BE2C (cell line): ENCODE data around the gene PRRT3.

Experiments used
- DNase-seq: peaks from one replicate; pipeline ENCODE4 v3.0.0-alpha.2; 2020
- H3K27me3 ChIP-seq: fragments of 250-450 bp; sonication (Bioruptor Pico); 2 replicates; pipeline ENCODE4 v1.5.1; 2020; ENCODE audit warnings: mild to moderate bottlenecking
- H3K36me3 ChIP-seq: fragments of 250-450 bp; sonication (Bioruptor Pico); 2 replicates; pipeline ENCODE4 v1.5.1; 2020; ENCODE audit warnings: mild to moderate bottlenecking
- H3K4me1 ChIP-seq: fragments of 250-450 bp; sonication (Bioruptor Pico); 2 replicates; pipeline ENCODE4 v1.5.1; 2020
- H3K4me3 ChIP-seq: 2 replicates; pipeline ENCODE4 v1.5.1; 2011; ENCODE audit warnings: low read depth, low read length
- H3K9me3 ChIP-seq: fragments of 250-450 bp; sonication (Bioruptor Pico); 2 replicates; pipeline ENCODE4 v1.5.1; 2020
- TF ChIP-seq, protein P1 (sequence below): IDR thresholded peaks from 2 replicates; pipeline ENCODE4 v1.5.1; 2012; ENCODE audit warnings: mild to moderate bottlenecking, low read depth, low read length

PRRT3 gene

DNA sequence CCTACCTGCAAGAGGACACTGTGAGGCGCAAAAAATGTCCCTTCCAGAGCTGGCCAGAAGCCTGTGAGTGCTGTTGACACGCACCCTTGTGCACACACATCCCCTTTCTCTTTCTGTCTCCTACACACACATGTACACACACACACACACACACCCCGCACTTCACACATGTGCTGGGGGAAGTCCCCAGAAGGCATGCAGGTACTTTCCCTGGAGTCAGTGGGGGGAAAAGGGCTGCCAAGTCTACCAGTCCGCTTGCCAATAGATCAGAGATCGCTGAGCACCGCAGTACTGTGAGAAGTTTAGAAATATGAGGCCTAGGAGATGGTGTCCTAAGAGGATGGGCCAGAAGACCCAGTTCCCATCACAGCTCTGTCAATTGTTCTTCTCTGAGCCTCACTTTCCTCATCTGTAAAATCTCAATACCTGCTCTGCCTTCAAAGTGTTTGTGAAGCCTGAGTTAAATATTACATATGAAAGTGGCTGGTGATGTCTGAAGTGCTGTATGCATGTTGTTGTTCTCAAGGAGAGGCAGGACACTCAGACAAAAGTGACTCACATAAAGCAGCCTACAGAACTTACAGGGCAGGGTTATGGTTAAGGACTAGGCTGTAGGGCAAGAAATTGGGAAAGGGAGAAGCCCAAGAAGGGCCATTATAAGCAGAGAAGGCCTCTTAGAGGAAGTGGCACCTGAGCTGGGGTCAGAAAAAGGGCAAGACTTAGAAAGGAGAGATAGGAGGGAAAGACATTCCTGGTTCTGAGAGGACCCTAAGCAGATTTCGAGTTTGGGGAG, 42.8 kb downstream of the PRRT3 start:
- no peaks in the 10 kb centered on the region for H3K4me1 ChIP-seq
- no peak for DNase-seq
- TF ChIP-seq, protein P1, sequence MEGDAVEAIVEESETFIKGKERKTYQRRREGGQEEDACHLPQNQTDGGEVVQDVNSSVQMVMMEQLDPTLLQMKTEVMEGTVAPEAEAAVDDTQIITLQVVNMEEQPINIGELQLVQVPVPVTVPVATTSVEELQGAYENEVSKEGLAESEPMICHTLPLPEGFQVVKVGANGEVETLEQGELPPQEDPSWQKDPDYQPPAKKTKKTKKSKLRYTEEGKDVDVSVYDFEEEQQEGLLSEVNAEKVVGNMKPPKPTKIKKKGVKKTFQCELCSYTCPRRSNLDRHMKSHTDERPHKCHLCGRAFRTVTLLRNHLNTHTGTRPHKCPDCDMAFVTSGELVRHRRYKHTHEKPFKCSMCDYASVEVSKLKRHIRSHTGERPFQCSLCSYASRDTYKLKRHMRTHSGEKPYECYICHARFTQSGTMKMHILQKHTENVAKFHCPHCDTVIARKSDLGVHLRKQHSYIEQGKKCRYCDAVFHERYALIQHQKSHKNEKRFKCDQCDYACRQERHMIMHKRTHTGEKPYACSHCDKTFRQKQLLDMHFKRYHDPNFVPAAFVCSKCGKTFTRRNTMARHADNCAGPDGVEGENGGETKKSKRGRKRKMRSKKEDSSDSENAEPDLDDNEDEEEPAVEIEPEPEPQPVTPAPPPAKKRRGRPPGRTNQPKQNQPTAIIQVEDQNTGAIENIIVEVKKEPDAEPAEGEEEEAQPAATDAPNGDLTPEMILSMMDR, result no peak

DNA sequence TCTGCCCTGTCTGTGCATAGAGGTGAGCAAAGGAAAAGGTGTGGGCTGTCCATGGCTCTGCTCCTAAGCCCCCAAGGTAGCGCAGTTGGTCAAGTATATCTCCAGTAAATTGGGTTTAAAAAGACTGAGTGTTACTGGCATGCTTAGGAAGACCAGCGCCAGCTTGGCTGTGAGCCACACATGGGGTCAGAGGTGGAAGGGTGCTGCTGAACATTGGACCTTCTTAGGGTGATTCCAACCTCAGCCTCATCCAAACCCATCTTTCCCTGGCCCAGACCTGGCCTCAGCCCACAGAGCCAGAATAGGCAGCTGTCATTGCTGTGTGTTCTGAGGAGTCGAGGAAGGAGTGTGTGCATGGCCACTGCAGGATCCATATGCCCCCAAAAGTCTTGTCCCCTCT, 43.9 kb downstream of the PRRT3 start:
- Histone ChIP-seq H3K4me1 (no peaks in the 10 kb centered on the region), H3K36me3 (no peaks in the 10 kb centered on the region), H3K9me3 (no peaks in the 10 kb centered on the region), H3K4me3 (no peak overlapping the region), H3K27me3 (no peaks in the 10 kb centered on the region)
- DNase-seq, result no peak
- TF ChIP-seq, protein P1, result no peak

More for the DNA sequence above, 42.8 kb downstream of the PRRT3 start:
- Histone ChIP-seq H3K4me3 (no peak overlapping the region), H3K36me3 (no peaks in the 10 kb centered on the region), H3K9me3 (no peaks in the 10 kb centered on the region), H3K27me3 (no peaks in the 10 kb centered on the region)

DNA sequence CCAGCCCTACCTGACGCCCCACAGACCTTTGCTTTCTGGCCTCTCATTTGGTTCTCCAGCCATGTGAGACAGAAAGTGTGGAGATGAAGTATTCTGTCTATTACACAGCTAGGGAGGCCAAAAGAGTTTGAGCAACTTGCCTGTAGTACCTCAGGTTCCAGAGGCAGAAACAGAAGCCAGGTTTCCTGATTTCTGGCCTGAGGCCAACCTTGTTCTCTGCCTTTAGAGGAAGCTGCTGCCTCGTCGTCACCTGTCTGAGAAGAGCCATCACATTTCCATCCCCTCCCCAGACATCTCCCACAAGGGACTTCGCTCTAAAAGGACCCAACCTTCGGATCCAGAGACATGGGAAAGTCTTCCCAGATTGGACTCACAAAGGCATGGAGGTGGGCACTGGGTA, 45.7 kb downstream of the PRRT3 start:
- H3K9me3 ChIP-seq, result no peaks in the 10 kb centered on the region
- no peaks in the 10 kb centered on the region for H3K4me1 ChIP-seq
- DNase-seq, result no peak
- TF ChIP-seq, protein P1, result no peak
- H3K27me3 ChIP-seq, result no peaks in the 10 kb centered on the region
- H3K4me3 ChIP-seq, result no peak overlapping the region
- no peaks in the 10 kb centered on the region for H3K36me3 ChIP-seq

DNA sequence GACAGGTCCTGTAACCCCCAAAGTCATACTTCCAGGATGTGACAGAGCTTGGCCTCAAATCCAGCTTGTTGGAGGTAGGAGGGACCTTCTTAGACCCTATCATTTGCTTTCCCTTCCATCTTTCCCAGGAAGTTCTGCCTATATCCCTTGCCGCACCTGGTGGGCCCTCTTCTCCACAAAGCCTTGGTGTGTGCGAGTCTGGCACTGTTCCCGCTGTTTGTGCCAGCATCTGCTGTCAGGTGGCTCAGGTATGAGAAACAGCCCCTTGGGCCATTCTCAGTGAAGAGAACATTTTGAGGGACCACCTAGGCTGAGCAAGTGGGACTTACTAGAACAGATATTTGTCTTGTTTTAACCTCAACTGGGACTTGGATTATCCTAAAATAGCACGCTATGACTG, 48.3 kb downstream of the PRRT3 start:
- TF ChIP-seq, protein P1, result no peak
- Histone ChIP-seq H3K27me3 (no peaks in the 10 kb centered on the region), H3K9me3 (no peaks in the 10 kb centered on the region), H3K4me1 (no peaks in the 10 kb centered on the region), H3K36me3 (no peaks in the 10 kb centered on the region), H3K4me3 (no peak overlapping the region)
- no peak for DNase-seq

DNA sequence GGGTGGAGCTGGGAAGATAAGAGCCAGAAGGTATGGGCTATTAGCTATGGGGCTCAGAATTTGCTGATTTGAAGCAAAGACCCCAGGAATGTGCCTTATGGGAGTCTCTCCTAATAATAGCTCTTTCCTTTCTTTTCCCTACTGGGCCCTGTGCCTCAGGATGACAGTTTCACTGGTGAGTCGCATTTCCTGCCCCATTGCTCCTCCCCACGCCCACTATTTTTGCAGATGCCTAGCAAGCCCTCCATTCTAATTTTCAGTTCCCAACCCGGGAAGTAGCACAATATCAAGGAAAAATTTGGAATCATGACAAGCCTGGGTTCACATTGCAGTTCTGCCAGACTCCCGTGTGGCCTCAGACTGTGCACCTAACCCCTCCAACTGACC, 49.0 kb downstream of the PRRT3 start:
- Histone ChIP-seq H3K9me3 (no peaks in the 10 kb centered on the region), H3K27me3 (no peaks in the 10 kb centered on the region), H3K4me1 (no peaks in the 10 kb centered on the region), H3K4me3 (no peak overlapping the region), H3K36me3 (no peaks in the 10 kb centered on the region)
- TF ChIP-seq, protein P1, result no peak
- no peak for DNase-seq
